Measurements from ENCODE around the gene CLSTN2.

The CLSTN2 gene

DNA sequence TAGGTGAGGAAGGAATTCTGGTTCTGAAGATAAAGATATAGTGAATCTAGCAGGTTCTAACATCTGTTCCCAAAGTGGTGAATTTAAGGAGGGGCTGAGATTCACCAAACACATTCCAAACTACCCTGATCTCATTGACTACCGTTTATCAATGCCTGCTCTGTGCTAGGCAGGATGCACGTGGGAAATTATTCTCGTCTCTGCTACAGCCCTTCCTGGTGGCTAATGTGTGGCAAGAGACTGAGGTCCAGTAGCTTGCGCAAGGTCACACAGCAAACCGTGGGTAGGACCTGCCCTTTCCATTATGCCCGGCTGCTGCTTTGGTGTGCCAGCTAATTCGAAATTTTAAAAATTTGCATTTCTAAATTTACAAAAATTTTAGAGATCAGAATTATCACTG lies 533.4 kb downstream of the CLSTN2 start:
- DNase-seq = no peak

DNA sequence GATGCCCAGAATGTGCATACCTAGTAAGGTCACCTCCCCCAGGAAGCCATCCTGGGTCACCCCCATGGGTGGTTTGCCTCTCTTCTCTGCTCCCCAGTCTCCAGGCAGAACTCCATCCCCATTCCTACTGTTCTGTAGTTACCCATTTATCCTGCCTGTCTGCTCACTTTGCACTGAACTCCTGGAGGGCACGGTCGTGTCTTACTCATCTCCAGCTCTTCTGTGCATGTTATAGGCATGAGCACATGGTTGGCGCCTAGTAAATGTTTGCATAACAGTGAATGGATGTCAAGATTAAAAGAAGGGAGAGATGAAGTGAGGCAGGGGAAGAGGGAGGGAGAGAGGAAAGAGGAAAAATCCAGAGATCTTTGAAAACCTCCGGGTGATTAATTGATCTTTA lies 534.5 kb downstream of the CLSTN2 start:
- DNase-seq = no peak

DNA sequence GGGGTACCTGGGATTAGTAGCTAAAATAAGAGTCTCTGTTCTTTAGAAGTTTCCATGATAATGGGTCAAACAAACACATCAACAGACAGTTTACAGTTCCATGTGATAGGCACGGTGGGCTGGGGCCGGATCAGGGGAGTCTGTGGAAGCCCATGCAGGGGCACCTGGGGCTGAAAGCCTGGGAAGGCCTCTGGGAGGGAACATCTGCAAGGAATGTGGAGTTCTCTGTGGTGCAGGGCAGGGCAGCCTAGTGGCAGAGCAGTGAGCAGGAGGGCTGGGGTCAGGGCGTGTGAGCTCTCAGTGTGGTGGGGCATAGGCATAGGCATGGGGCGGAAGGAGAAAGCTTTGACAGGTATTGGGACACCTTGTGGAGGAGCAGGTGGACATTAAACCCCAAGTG lies 535.2 kb downstream of the CLSTN2 start:
- DNase-seq = no peak

DNA sequence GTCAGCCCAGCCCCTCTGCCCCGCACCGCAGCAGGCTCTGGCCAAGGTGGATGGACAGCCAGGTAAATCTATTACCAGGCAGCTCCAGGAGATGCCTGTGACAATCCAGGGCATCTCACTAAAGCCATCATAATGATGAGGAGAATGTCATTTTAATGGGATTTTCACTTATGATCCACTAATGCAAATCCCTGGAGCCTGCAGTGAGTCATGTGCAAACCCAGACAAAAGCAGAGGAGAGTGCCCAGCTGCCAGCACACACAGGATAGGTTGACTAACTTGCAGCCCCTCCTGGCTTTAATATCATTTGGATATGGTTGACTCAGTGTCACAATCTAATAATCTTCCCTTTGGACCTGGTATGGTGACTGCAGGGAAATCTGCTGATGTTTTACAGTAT lies 536.0 kb downstream of the CLSTN2 start:
- DNase-seq = no peak

DNA sequence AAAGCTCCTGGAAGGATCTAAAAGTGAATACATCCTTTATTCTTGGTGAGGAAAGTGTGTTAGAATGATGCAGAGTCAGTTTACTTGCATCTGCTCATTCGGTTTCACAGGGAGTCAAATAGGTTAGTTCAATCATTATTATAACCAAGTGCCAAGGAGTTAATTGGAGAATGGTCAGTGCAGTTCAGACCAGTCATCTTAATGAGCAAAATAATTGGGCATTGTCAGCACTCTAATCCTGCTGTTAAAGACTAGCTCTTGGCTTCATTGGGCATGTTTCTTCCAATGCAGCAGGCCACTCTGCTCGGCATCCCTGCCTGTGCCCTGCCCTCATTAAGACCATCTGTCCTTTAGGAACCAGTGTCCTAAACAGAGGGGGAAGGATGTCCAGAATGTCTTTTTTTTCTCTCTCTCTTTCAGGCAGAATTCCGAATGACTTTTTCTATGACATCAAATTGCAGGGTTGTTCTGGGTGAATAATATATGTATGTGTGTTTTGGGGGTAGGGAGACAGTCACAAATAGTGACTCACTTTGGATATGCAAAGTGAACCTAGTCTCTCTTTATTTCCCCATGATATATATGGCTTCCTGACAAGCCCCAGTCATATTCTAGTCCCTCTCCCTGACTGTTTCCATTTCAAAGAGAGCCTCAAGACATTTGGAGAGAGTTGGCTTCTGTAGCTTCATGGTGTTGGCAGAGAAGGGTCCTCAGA lies 537.5 kb downstream of the CLSTN2 start:
- DNase-seq = peak; percentile 74

DNA sequence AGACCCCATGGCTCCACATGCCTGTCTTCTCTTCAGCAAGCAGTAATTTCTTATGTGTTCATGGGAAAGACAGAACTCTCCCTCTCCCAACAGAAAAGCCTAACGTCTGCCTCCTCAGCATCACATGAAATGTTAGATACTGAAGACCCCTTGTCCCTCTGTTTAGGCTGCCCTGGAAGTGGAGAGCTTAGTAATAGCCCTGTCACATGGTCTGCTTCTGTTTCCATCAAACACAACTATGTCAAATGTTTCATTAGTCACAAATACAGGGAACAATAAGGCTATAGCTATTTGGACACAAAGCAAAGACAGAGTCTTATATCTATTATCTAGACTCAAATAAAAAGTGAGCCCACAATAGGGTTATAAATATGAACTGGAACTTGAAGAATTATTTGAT lies 552.6 kb downstream of the CLSTN2 start:
- DNase-seq = no peak

DNA sequence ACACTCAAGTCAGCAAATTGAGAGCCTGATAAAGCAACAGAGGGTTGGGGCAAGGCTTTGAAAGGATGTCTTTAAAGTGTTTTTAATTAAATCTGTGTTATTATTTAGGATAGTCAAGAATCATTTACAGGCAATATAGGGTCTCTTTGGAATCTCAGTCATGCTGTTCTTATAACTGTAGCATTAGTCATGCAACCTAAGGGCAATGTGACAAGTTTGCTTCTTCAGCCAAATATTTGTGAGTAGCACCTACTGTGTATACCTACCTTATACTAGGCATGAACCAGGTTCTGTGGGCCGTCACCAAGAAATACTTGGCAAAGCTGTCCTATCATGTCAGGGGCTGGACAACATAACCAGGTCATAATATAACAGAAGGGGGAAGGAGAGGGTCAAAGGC lies 558.3 kb downstream of the CLSTN2 start:
- DNase-seq = no peak

DNA sequence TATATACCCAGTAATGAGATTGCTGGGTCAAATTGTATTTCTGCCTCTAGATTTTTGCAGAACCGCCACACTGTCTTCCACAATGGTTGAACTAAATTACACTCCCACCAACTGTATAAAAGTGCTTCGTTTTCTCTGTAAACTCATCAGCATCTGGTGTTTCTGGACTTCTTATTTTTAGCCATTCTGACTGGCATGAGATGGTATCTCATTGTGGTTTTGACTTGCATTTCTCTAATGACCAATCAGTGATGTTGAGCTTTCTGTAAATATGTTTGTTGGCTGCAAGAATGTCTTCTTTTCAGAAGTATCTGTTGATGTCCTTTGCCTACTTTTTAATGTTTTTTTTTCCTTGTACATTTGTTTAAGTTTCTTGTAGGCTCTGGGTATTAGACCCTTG lies 560.0 kb downstream of the CLSTN2 start:
- DNase-seq = no peak

DNA sequence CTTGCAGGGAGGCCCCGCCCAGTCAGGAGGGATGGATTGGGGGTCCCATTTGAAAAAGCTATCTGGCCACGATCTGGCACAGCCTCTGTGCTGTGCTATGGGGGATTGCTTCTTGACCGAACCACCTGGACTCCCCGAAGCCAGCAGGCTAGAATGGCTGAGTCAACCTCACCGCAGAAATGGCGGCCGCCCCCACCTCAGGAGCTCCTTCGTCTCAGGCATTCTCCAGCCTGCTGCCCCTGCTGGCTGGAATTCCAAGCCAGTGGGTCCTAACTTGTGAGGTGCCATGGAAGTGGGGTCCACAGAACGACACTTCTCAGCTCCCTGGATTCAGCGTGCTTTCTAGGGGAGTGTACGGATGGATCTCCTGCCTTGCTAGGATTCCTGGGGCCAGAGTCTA lies 562.3 kb downstream of the CLSTN2 start:
- no peak for DNase-seq

DNA sequence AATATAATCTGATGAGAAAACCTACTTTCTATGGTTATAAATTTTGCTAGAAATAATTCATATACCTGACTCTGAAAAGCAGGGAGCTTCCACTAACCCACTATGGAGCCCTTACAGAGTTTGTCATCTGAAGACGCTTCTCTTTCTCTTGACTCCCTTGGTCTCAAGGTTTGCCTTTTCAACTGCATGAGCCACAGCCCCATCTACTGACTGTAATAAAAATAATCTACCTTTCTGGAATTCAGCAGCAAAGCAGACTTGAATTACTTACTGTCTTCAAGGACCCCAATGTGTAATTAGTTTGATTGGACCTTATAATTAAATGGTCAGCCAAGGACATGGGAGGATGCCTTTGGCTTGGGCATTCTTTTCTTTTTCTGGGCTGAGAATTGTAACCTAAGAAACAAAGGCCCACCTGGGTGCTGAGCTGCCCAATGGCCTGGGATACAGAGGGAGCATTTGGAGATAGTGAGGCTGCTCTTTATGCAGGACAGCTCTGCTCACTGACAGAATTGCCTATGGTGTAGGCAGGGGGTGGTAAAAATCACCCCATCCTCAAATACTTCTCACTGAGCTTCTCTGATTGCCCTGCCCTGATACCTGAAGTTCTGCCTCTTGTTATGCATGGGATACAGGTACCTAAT lies 564.3 kb downstream of the CLSTN2 start:
- peak; percentile 54 for DNase-seq

DNA sequence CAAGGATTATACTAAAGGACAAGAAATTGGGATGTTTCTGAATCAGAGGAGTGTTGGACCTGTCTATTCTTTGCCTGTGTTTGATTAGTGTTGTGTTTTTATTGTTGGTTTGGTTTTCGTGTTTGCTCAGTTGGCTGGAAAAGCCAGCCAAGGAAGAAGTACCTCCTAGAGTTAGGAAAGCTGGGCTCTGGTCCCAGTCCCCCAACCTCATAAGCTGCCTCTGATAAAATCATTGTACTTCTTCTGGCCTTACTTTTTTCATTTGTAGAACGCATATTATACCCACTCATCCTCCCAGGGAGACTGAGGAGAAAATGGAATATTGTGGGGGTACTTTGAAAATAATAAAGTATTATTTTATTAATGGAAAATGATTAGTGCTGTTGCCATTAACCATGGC lies 565.5 kb downstream of the CLSTN2 start:
- no peak for DNase-seq

DNA sequence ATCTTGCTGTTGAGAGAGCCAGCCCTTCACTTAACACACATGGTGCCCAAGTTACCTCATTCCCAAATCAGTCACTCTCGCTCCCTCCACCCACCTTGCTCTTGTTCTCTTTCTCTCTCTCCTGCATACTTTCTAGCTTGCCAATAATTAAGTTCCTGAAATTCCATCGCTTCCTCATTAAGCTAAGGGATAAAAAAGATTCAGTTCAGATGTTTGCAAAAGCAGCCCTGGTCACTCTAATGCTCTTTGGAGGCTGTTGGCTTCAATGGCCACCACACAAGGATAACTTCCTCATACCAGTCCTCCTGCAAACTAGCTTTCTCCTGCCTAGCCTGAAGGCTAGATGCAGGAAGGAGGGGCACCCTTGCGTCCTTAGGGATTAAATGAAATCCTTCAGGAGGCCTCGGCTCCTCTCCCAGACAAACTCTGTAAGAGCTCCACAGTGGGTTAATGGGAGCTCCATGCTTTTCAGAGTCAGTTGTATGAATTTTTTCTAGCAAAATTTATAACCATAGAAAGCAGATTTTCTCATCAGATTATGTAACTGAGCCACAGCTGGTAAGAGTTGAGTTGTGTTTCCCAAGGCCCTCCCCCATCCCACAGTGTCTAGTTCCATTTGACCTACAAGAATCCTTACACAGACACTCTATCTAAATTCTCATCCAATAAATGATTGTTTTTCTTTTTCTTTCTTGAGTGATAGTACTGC lies 566.2 kb downstream of the CLSTN2 start:
- DNase-seq = peak; percentile 24

DNA sequence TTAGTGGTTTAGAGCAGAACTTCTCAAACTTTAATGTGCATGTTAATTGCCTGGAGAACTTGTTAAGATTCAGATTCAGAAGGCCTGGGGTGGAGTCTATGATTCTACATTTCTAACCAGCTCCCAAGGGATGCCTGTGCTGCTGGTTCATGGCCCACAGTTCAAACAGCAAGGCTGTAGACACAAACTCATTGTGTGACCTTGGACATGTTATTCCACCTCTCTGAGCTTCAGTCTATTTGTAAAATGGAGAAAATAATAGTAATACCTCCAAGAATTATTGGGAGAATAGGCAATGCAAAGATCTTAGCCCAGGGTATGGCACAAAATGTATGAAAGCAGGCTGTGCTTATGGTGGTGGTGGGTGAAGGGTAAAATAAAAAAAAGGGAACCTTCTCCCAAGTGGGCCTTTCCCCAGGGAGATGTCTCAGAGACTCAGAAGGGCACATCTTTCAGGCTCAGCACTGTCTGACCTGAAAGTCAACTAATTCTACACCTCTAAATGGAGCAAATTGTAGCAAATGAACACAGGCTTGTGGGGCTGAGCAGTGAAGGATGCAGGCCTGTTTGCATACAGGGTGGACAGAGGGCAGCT lies 566.9 kb downstream of the CLSTN2 start:
- DNase-seq = no peak

DNA sequence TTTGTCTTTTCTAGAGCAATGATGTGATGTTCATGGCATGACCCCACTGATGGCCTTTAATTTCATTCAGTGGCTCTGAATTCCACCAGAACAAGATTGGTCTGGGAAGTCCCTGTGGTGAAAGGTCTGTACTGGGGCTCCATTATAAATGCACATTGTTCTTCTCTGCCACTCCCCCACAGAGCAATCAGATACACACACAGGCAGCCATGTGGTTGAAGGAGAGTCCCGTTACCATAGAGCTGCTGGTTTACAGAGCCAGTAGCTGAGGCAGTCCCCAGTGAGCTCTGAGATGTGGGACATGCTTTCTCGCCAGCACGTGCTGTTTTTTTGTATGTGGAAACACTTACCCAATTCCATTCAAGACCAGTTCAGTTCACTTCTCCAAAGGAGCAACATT lies 570.2 kb downstream of the CLSTN2 start:
- peak; percentile 64 for DNase-seq

DNA sequence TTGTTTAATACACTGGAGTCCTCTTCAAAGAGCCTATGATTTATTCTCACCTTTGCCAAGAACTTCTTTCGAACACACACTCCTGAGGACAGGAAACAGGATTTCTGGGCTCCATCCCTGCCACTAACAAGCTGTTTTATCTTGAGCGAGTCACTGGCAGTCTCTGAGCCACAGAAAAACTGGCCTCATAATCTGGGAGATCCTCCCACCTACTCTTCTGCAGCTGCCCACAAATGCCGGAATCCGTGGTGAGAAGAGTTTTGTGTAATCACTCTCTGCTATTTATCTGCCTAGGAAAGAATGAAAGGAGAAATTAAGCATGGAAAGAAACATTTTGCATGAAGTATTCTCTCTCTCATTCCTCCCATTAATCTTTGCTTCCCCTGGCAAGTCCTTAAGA lies 570.9 kb downstream of the CLSTN2 start:
- DNase-seq = no peak

DNA sequence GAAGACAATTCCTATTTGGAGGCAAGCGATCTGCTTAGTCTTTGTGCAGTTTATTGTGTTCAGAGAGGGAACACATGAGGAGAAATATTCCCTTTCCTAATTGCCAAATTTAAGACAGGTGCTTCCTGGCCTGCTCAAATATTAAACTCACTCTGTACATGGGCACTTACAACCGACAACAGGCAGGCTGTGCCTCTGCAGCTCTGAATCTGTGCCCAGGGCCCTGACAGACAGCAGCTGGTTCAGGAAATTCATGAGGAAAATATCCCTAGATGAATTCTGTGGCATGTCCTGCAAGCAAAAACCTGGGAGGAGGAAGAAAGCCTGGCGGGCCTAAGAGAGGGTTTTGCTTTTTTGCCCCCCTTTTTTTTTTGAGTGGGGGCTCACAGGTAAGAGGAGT lies 573.6 kb downstream of the CLSTN2 start:
- no peak for DNase-seq

DNA sequence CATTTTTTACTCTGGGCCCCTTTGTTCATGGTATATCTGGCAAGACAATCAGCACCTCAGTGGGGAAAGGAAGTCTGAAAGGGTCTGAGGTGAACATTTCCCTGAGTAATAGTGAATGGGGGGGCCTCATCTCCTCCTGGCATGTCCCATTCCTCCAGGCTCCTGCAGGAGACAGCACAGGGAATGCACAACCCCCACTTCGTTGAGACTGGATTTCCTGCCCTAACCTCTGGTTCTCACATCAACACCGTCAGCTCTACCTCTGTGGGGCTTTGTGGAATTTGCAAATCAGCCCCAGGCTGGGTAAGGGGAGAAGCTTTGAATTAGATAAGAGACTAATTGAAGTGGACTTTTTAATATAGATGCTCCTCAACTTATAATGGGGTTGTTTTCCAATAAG lies 574.5 kb downstream of the CLSTN2 start:
- DNase-seq = no peak

DNA sequence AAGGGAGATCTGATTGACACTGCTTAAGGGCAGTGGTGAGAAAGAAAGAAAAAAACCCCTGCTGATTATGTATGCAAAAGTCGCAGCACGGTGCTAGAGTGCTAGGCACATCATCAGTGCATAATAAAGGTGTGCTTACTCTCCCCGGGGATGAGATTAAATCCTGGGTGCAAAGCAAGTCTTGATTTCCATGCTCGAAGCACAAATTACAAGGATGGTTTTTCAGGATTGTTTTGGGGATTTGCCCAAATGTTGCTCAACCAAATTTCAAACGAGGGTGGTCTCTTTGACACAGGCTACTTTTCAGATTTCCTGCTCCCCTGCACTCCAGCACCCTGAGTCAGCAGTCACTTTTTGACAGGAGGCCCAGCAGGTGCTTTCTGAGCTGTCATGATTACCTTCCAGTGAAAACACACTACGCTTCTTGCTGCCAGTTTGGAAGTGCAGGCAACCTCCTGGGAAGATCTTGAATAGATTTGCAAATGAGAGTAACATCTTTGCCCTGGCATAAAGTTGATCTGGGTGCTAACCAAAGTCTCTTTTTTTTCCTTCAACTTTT lies 575.4 kb downstream of the CLSTN2 start:
- no peak for DNase-seq

DNA sequence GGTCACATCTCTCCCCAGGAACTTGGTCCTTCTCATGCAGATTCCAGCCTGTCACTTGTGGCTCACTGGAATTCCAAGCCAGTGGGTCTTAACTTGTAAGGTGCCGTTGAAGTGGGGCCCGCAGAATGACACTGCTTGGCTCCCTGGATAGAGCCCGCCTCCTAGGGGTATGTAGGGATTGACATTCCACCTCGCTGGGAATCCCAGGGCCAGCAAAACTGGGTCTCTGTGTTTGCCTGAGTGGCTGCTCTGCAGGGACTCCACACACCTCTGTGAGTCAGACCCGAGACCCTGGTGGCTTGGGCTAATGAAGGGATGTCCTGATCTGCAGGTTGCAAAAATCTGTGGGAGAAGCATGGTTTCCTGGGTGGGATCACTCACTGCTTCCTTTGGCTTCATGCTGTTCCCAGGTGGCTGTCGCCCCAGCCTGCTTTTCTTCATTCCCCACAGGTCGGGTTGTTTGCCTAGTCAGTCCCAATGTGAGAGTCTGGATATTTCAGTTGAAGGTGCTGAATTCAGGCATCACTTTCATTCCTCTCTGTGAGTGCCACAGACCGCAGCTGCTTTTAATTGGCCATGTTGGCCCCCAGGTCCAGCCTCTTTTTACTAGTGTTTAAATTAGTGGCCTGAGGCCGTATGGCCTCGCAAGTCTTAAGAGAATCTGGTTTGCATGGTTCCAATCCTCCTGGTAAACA lies 586.9 kb downstream of the CLSTN2 start:
- DNase-seq = no peak

DNA sequence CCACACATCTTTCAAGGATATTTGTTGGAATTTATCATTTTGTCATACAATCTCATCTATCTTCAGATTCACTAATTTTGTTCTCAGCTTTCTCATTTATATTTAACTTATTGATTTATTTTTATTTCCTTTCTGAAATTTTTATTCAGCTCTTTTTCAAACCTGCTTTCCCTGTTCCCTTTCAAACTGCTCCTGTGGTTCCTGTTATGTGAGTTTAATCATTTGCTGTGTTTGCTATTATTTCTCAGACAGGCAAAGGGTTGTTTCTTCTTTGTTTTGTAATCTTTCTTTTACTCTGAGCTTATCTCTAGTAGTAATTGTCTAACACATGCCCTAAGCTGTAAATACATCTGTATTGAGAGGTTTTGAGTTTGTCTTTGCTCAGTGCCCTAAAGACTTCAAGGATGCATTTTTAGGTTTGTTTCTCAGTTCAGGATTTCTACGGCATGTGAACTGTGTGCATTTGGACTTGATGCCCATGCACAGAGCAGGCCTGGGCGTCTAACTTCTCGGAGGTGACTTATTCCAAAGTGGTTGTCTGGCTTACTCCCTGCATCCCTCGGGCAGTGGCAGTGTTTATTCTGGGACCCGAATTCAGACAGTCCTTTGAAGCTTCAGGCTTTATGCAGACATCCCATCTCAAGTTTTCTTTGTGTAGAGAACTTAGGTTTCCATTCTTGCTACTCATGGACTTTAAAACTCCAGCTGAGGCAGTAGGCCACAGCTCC lies 587.8 kb downstream of the CLSTN2 start:
- DNase-seq = no peak

DNA sequence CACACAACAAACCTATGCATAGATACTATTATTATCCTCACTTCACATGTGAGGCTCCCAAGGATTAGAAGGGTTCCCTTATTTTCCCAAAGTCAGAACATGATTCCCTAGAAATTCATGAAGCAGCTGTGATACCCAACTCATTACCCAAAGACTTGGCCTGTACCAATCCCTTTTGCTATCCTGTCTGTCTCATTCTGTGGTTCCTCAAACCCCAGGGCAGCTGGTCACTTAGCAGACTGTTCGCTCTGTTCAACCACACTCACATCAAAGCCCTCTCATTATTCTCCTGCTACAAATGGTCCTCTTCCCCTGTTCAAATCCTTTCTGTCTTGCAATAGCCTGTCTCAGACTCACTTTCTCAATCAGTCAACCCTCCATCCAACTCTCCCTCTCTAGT lies 588.6 kb downstream of the CLSTN2 start:
- no peak for DNase-seq

DNA sequence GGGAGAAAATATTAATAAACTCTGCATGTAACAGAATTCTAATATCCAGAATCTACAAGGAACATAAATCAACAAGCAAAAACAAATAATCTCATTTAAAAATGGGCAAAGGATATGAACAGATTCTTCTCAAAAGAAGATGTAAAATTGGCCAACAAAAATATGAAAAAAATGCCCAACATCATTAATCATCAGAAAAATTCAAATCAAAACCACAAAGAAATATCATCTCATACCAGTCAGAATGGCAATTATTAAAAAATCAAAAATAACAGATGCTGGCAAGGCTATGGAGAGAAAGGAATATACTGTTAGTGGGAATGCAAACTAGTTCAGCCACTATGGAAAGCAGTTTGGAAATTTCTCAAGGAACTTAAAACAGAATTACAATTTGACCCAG lies 592.2 kb downstream of the CLSTN2 start:
- DNase-seq = no peak
